Measurements from ENCODE around the gene AP2A2. TPM values are rescaled to one million over a fixed set of nuclear protein-coding genes. Genes with fewer than 3 reads are reported as not detected.

Gene AP2A2
- total RNA-seq, 4 donors from 2014 or later = 70.5 to 130 (median 102) TPM

GRCh38 chr11:1022908-1023810 lies 97.5 kb downstream of the AP2A2 start:
- 92 to 97% methylated on average over 12 to 28 of the region's 28 CpGs for WGBS, 2 donors (ENCODE audit: low coverage in 1 of 2)
- in situ Hi-C loops (cut with MboI; ENCODE audit: low pct_ligation_motif_present in 1 of 4, low pct_unique_long_range_greater_than_20kb in 1 of 4, low sequenced_read_pairs in 3 of 4) = no loop called here
- Histone ChIP-seq H3K4me1 (no peaks in the 10 kb centered on the region), H3K36me3 (no peaks in the 10 kb centered on the region), H3K27me3 (no peaks in the 10 kb centered on the region), H3K27ac (no peak overlapping the region), H3K9me3 (no peaks in the 10 kb centered on the region), H3K4me3 (no peak overlapping the region)
- no peak for TF ChIP-seq EP300 (IDR thresholded peaks at IDR 0.05; ENCODE audit: low read depth)
- TF ChIP-seq POLR2AphosphoS5 (IDR thresholded peaks at IDR 0.05) = no peak
- TF ChIP-seq CTCF (IDR thresholded peaks at IDR 0.05) = no peak
- no peak for TF ChIP-seq POLR2A (IDR thresholded peaks at IDR 0.05)
- no peak for DNase-seq
- intact Hi-C loops (cut with DNase I; ENCODE audit: low total_unique reads) = no loop called here

GRCh38 chr11:1023811-1024596 lies 98.3 kb downstream of the AP2A2 start:
- 92% methylated on average over 50 of the region's 50 CpGs; no CpG with 5 or more reads in 1 of the 2 donors for WGBS, 2 donors (ENCODE audit: low coverage in 1 of 2)
- no peaks in the 10 kb centered on the region for H3K9me3 ChIP-seq
- H3K27me3 ChIP-seq = no peaks in the 10 kb centered on the region
- no peak overlapping the region for H3K27ac ChIP-seq
- DNase-seq = no peak
- no peaks in the 10 kb centered on the region for H3K4me1 ChIP-seq
- H3K4me3 ChIP-seq = no peak overlapping the region
- TF ChIP-seq CTCF (IDR thresholded peaks at IDR 0.05) = no peak
- no peak for TF ChIP-seq POLR2A (IDR thresholded peaks at IDR 0.05)
- TF ChIP-seq POLR2AphosphoS5 (IDR thresholded peaks at IDR 0.05) = no peak
- no peak for TF ChIP-seq EP300 (IDR thresholded peaks at IDR 0.05; ENCODE audit: low read depth)
- in situ Hi-C loops (cut with MboI; ENCODE audit: low pct_ligation_motif_present in 1 of 4, low pct_unique_long_range_greater_than_20kb in 1 of 4, low sequenced_read_pairs in 3 of 4) (no loop called here), intact Hi-C loops (cut with DNase I; ENCODE audit: low total_unique reads) (no loop called here)
- no peaks in the 10 kb centered on the region for H3K36me3 ChIP-seq

GRCh38 chr11:1024597-1025409 lies 99.1 kb downstream of the AP2A2 start:
- no peaks in the 10 kb centered on the region for H3K4me1 ChIP-seq

More at GRCh38 chr11:1024597-1025409, 99.1 kb downstream of the AP2A2 start:
- no peak for DNase-seq
- 89% methylated on average over 36 of the region's 48 CpGs; no CpG with 5 or more reads in 1 of the 2 donors for WGBS, 2 donors (ENCODE audit: low coverage in 1 of 2)
- no peak overlapping the region for H3K4me3 ChIP-seq
- intact Hi-C loops (cut with DNase I; ENCODE audit: low total_unique reads) = no loop called here
- H3K27ac ChIP-seq = no peak overlapping the region
- H3K9me3 ChIP-seq = no peaks in the 10 kb centered on the region
- in situ Hi-C loops (cut with MboI; ENCODE audit: low pct_ligation_motif_present in 1 of 4, low pct_unique_long_range_greater_than_20kb in 1 of 4, low sequenced_read_pairs in 3 of 4) = loop anchor here in 3 of 4 donors (25.0 kb wide), 2 partner anchors 113 to 163 kb away; partner anchors contain the start of gene CHID1 (in 1 of the 3)
- no peaks in the 10 kb centered on the region for H3K36me3 ChIP-seq
- TF ChIP-seq EP300 (IDR thresholded peaks at IDR 0.05; ENCODE audit: low read depth) (no peak), CTCF (IDR thresholded peaks at IDR 0.05) (no peak), POLR2AphosphoS5 (IDR thresholded peaks at IDR 0.05) (no peak), POLR2A (IDR thresholded peaks at IDR 0.05) (no peak)
- H3K27me3 ChIP-seq = no peaks in the 10 kb centered on the region
